Activated CD4-positive, alpha-beta T cell treated with anti-CD3 and anti-CD28 coated beads, Interleukin-2, amount 10 ng/mL, durations not matched to agents 7 days and 5 days (primary cell): ENCODE measurements around the gene PHF21B. TPM values are rescaled to one million over a fixed set of nuclear protein-coding genes. Genes with fewer than 3 reads are reported as not detected.

Experiments used
- CTCF ChIA-PET: fragments of 350-600 bp; sonication (Branson Sonifier 250); formaldehyde crosslinking; loops from one replicate; lab custom pipeline; 2021; ENCODE audit warnings: antibody characterized with exemption; lab: Charles Lee
- POLR2A ChIA-PET: fragments of 350-600 bp; sonication (Branson Sonifier 250); formaldehyde crosslinking; loops from one replicate; lab custom pipeline; 2021; ENCODE audit warnings: antibody characterized with exemption; lab: Charles Lee
- DNase-seq: peaks from one replicate; pipeline ENCODE4 v3.0.0-alpha.2; 2020
- H3K27ac Mint-ChIP-seq: one replicate; pipeline ENCODE4 v1.8.0; 2021; ENCODE audit warnings: mild to moderate bottlenecking, moderate library complexity, mixed read lengths
- H3K27me3 Mint-ChIP-seq: one replicate; pipeline ENCODE4 v1.8.0; 2021; ENCODE audit warnings: mixed read lengths
- H3K36me3 Mint-ChIP-seq: one replicate; pipeline ENCODE4 v1.8.0; 2021; ENCODE audit warnings: low read depth, mixed read lengths
- H3K4me1 Mint-ChIP-seq: one replicate; pipeline ENCODE4 v1.8.0; 2021; ENCODE audit warnings: mixed read lengths
- H3K4me3 Mint-ChIP-seq: one replicate; pipeline ENCODE4 v1.8.0; 2021; ENCODE audit warnings: mild to moderate bottlenecking, moderate library complexity, mixed read lengths
- H3K9me3 Mint-ChIP-seq: one replicate; pipeline ENCODE4 v1.8.0; 2021; ENCODE audit warnings: mixed read lengths
- total RNA-seq, 2 experiments: library from RNA; stranded (reverse); gene quantifications; one replicate each; pipeline ENCODE4 v1.2.3, GENCODE V29; 2021

PHF21B gene
- total RNA-seq, 2 experiments from 2014 or later = not detected

- CTCF ChIA-PET = interaction anchor here (1.6 kb wide), 1 partner anchor 11 kb away, joined by 4 read pairs; no protein-coding TSS in a partner anchor
- DNase-seq = no peak
- no peaks in the 10 kb centered on the region for H3K4me1 Mint-ChIP-seq
These were observed 129.1 kb downstream of the PHF21B start for GRCh38 chr22:44880610-44881290.

DNA sequence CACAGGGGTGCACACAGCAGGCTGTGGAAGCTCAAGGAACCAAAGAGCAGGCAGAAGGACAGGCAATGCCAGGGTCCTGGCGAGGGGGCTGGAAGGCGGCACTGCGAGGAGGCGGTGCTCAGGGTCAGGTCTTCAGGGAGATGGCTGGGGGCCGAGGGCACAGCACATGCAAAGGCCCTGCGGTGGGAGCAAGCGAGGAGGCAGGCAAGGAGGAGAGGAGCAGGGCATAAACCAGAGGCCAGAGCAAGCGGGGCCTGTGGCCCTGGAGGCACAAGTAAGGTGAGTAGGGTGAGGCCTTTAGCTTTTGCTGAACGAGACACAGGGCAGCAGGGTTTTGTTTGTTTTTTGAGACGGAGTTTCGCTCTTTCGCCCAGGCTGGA is 130.5 kb downstream of the PHF21B start:
- H3K27ac Mint-ChIP-seq = peak overlapping the region; percentile 46
- no peak overlapping the region for H3K4me3 Mint-ChIP-seq
- DNase-seq = no peak
- CTCF ChIA-PET = interaction anchor here (0.6 kb wide), 1 partner anchor 218 kb away, joined by 3 read pairs; no protein-coding TSS in a partner anchor
- peaks cover 3% of the 10 kb centered on the region for H3K9me3 Mint-ChIP-seq
- no peaks in the 10 kb centered on the region for H3K4me1 Mint-ChIP-seq
- H3K27me3 Mint-ChIP-seq = peaks cover 5% of the 10 kb centered on the region
- no peaks in the 10 kb centered on the region for H3K36me3 Mint-ChIP-seq
- POLR2A ChIA-PET = no interaction called here

More at GRCh38 chr22:44880610-44881290, 129.1 kb downstream of the PHF21B start:
- Mint-ChIP-seq H3K9me3 (peaks cover 3% of the 10 kb centered on the region), H3K27ac (no peak overlapping the region), H3K4me3 (no peak overlapping the region), H3K36me3 (no peaks in the 10 kb centered on the region), H3K27me3 (peaks cover 3% of the 10 kb centered on the region)
- POLR2A ChIA-PET = no interaction called here

GRCh38 chr22:44878483-44879300 is 131.1 kb downstream of the PHF21B start:
- ChIA-PET POLR2A (no interaction called here), CTCF (no interaction called here)
- H3K4me1 Mint-ChIP-seq = no peaks in the 10 kb centered on the region
- H3K27me3 Mint-ChIP-seq = peaks cover 5% of the 10 kb centered on the region
- no peak overlapping the region for H3K4me3 Mint-ChIP-seq
- H3K27ac Mint-ChIP-seq = peak overlapping the region; percentile 46
- peaks cover 3% of the 10 kb centered on the region for H3K9me3 Mint-ChIP-seq
- H3K36me3 Mint-ChIP-seq = no peaks in the 10 kb centered on the region
- DNase-seq = no peak

DNA sequence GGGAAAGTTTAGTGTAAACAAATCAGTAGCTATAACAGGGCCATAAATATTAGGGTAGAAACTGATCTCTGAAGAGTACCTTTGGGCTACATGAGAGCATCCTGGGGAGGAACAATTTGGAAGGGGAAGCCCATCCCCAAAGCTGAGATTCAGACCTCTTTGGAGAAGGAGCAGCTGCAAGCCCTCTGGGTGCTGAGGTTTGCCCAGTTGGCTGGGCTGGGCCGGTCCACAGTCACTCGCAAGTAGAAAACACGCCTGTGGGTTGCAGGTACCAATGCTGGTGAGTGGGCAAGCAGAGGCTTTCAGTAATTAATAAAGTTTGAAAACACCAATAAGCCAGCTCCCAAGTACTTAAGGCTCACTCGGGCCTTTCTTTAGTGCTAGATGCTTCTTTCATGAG is 132.9 kb downstream of the PHF21B start:
- CTCF ChIA-PET = no interaction called here
- H3K36me3 Mint-ChIP-seq = no peaks in the 10 kb centered on the region
- POLR2A ChIA-PET = no interaction called here
- no peak for DNase-seq
- H3K27me3 Mint-ChIP-seq = peaks cover 5% of the 10 kb centered on the region
- no peak overlapping the region for H3K4me3 Mint-ChIP-seq
- no peak overlapping the region for H3K27ac Mint-ChIP-seq
- peaks cover 3% of the 10 kb centered on the region for H3K9me3 Mint-ChIP-seq
- no peaks in the 10 kb centered on the region for H3K4me1 Mint-ChIP-seq

DNA sequence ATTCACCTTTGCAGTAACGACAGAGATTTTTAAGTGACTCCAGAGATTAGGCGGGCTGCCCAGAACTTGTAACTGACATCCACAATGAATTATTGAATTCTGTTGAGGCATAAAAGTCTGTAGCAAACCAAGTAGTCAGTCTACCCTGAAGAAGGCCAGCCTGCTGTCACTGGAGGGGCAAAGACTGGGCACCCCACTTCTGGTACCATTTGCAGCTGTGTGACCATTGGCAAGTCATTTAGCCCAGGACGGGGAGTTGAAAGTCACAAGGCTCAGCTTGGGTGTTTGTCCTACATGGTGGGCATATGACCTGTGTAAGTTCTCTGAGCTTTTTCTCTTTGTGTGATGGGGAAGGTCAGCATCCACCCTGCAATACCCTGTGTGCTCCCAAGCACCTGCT is 138.0 kb downstream of the PHF21B start:
- Mint-ChIP-seq H3K9me3 (peaks cover 6% of the 10 kb centered on the region), H3K27me3 (peaks cover 5% of the 10 kb centered on the region), H3K36me3 (no peaks in the 10 kb centered on the region), H3K4me1 (peaks cover 2% of the 10 kb centered on the region), H3K4me3 (no peak overlapping the region), H3K27ac (no peak overlapping the region)
- CTCF ChIA-PET = no interaction called here
- no peak for DNase-seq
- POLR2A ChIA-PET = no interaction called here

- Mint-ChIP-seq H3K27me3 (no peaks in the 10 kb centered on the region), H3K36me3 (no peaks in the 10 kb centered on the region), H3K27ac (no peak overlapping the region), H3K9me3 (peaks cover 3% of the 10 kb centered on the region), H3K4me3 (no peak overlapping the region), H3K4me1 (peaks cover 2% of the 10 kb centered on the region)
- DNase-seq = no peak
- ChIA-PET POLR2A (interaction anchor here (0.6 kb wide), 1 partner anchor 1349 kb away, joined by 5 read pairs; no protein-coding TSS in a partner anchor), CTCF (interaction anchor here (1.0 to 1.3 kb wide), 2 partner anchors 10 kb away, joined by 3 to 4 read pairs; no protein-coding TSS in a partner anchor)
These were observed 139.8 kb downstream of the PHF21B start for GRCh38 chr22:44870021-44870420.

- no peak overlapping the region for H3K27ac Mint-ChIP-seq
- H3K4me1 Mint-ChIP-seq = peaks cover 2% of the 10 kb centered on the region
- no peak for DNase-seq
- H3K27me3 Mint-ChIP-seq = no peaks in the 10 kb centered on the region
- H3K36me3 Mint-ChIP-seq = no peaks in the 10 kb centered on the region
- peaks cover 3% of the 10 kb centered on the region for H3K9me3 Mint-ChIP-seq
- ChIA-PET CTCF (interaction anchor here (1.3 kb wide), 1 partner anchor 11 kb away, joined by 4 read pairs; no protein-coding TSS in a partner anchor), POLR2A (no interaction called here)
- no peak overlapping the region for H3K4me3 Mint-ChIP-seq
These were observed 140.6 kb downstream of the PHF21B start for GRCh38 chr22:44869196-44869595.

DNA sequence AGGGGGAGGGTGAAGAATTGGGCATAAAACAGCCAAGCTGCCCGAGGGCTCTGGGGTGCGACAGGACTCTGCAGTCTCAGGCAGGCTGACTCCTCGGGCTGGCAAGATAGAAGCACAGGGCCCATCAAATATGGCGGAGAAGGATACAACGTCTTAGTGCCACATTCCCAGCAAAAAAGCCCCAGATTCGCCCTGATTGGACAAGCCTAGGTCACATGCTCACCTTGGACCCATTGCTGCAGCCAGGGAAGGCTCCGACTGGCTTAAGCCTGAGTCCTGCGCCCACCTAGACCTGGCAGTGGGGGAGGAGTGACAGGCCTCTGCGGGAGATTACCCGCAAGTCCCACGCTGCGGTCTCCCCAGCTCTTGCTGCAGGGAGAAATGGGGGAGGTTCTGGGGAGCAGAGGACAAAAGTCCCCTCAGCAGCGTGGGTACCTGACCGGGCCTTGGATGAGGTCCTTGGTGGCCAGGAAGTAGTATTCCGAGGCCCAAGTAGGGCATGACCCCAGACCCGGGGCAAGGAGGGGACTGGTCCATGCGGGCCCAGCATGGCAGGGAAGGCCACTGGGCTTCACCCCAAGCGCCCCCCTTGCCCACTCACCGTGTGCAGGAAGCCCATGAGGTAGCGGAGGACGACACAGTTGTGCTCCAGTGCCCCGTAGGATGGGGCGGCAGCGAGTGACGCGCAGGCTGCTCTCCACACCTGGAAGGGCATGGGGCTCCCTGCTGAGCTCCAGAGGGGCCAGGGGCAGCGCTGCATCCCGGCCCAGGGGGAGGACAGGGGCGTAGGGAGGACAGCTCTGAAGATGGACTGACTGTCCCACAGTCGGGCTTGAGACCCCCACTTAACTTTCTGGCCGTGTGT is 144.4 kb downstream of the PHF21B start:
- H3K27me3 Mint-ChIP-seq = no peaks in the 10 kb centered on the region
- CTCF ChIA-PET = no interaction called here
- POLR2A ChIA-PET = no interaction called here
- H3K9me3 Mint-ChIP-seq = no peaks in the 10 kb centered on the region
- peaks cover 1% of the 10 kb centered on the region for H3K4me1 Mint-ChIP-seq
- H3K27ac Mint-ChIP-seq = no peak overlapping the region
- no peak overlapping the region for H3K4me3 Mint-ChIP-seq
- no peaks in the 10 kb centered on the region for H3K36me3 Mint-ChIP-seq
- no peak for DNase-seq

GRCh38 chr22:44862981-44863860 is 146.6 kb downstream of the PHF21B start:
- Mint-ChIP-seq H3K4me3 (no peak overlapping the region), H3K36me3 (no peaks in the 10 kb centered on the region), H3K27me3 (no peaks in the 10 kb centered on the region), H3K27ac (no peak overlapping the region), H3K9me3 (no peaks in the 10 kb centered on the region), H3K4me1 (no peaks in the 10 kb centered on the region)
- ChIA-PET POLR2A (no interaction called here), CTCF (no interaction called here)
- no peak for DNase-seq

DNA sequence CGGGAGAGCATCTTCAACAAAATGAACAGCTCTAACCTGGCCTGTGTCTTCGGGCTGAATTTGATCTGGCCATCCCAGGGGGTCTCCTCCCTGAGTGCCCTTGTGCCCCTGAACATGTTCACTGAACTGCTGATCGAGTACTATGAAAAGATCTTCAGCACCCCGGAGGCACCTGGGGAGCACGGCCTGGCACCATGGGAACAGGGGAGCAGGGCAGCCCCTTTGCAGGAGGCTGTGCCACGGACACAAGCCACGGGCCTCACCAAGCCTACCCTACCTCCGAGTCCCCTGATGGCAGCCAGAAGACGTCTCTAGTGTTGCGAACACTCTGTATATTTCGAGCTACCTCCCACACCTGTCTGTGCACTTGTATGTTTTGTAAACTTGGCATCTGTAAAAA is 147.5 kb downstream of the PHF21B start:
- Mint-ChIP-seq H3K9me3 (no peaks in the 10 kb centered on the region), H3K4me1 (no peaks in the 10 kb centered on the region), H3K27me3 (no peaks in the 10 kb centered on the region), H3K4me3 (no peak overlapping the region), H3K36me3 (no peaks in the 10 kb centered on the region), H3K27ac (no peak overlapping the region)
- no peak for DNase-seq
- CTCF ChIA-PET = no interaction called here
- POLR2A ChIA-PET = no interaction called here

DNA sequence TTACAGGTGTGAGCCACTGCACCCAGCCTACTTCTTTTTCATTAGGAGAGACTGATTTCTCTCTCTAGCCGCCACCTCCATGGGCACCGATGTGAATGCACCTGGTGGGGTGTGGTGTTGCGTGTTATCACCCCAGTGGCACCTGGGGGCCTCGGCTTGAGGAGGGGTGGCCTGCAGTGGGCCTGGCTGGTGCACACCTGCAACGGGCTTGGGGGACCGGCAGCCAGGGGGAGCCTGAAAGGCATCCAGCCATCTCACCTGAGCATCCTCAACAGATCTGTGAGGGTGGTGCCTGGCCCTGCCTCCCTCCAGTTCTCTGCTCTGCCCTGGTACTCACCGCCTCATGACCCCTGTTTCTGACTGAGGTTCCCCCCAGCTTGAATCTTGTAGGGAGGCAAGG is 148.6 kb downstream of the PHF21B start:
- H3K36me3 Mint-ChIP-seq = no peaks in the 10 kb centered on the region
- H3K9me3 Mint-ChIP-seq = no peaks in the 10 kb centered on the region
- POLR2A ChIA-PET = no interaction called here
- H3K27me3 Mint-ChIP-seq = no peaks in the 10 kb centered on the region
- no peak overlapping the region for H3K27ac Mint-ChIP-seq
- no peak overlapping the region for H3K4me3 Mint-ChIP-seq
- CTCF ChIA-PET = no interaction called here
- DNase-seq = no peak
- no peaks in the 10 kb centered on the region for H3K4me1 Mint-ChIP-seq

DNA sequence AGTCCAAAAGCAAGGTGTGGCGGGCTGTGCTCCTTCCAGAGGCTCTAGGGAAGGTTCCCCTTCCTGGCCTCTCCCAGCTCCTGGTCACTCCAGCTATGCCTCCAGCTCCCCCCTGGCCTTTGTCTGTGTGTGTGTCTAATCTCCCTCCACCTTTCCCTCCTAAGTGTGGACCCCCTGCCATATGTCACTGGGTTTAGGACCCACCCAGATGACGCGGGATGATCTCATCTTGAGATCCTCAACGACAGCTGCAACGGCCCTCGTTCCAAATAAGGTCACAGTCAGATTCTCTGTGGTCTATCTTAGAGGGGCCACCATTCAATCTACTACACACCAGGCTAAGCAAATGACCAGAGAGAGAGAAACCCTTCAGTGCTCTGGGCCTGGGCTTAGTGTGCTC is 149.5 kb downstream of the PHF21B start:
- ChIA-PET POLR2A (no interaction called here), CTCF (interaction anchor here (0.9 kb wide), 1 partner anchor 10 kb away, joined by 3 read pairs; no protein-coding TSS in a partner anchor)
- H3K9me3 Mint-ChIP-seq = no peaks in the 10 kb centered on the region
- no peaks in the 10 kb centered on the region for H3K4me1 Mint-ChIP-seq
- no peaks in the 10 kb centered on the region for H3K36me3 Mint-ChIP-seq
- H3K27me3 Mint-ChIP-seq = no peaks in the 10 kb centered on the region
- DNase-seq = no peak
- H3K4me3 Mint-ChIP-seq = no peak overlapping the region
- H3K27ac Mint-ChIP-seq = no peak overlapping the region
